WTC11 (cell line): ENCODE data around the gene C11orf87. TPM values are rescaled to one million over a fixed set of nuclear protein-coding genes. Genes with fewer than 3 reads are reported as not detected.

Experiments
- ATAC-seq: fragments of 200-7000 bp; cut with Tn5 transposase; 2 replicates; pipeline ENCODE4 v1.10.0; 2021; ENCODE audit warnings: mild to moderate bottlenecking, moderate library complexity
- CTCF ChIA-PET: fragments of 300-600 bp; sonication (Branson Sonifier 250); formaldehyde crosslinking; loops from one replicate; lab custom pipeline; 2021; ENCODE audit warnings: antibody characterized with exemption; lab: Charles Lee
- POLR2A ChIA-PET: fragments of 350-600 bp; sonication (Branson Sonifier 250); formaldehyde crosslinking; loops from one replicate; lab custom pipeline; 2021; ENCODE audit warnings: antibody characterized with exemption; lab: Charles Lee
- DNase-seq: peaks from one replicate; pipeline ENCODE4 v3.0.0; 2021; ENCODE audit warnings: low spot score
- H3K27ac Mint-ChIP-seq: 2 replicates; pipeline ENCODE4 v1.8.0; 2021; ENCODE audit warnings: mixed read lengths
- H3K27me3 Mint-ChIP-seq: 2 replicates; pipeline ENCODE4 v1.8.0; 2021; ENCODE audit warnings: low read depth, mild to moderate bottlenecking, moderate library complexity, mixed read lengths
- H3K36me3 Mint-ChIP-seq: 2 replicates; pipeline ENCODE4 v1.8.0; 2021; ENCODE audit warnings: mixed read lengths
- H3K4me1 Mint-ChIP-seq: 2 replicates; pipeline ENCODE4 v1.8.0; 2022; ENCODE audit warnings: mixed read lengths
- H3K4me3 Mint-ChIP-seq: 2 replicates; pipeline ENCODE4 v1.8.0; 2021; ENCODE audit warnings: mild to moderate bottlenecking, moderate library complexity, mixed read lengths
- H3K9me3 Mint-ChIP-seq: 2 replicates; pipeline ENCODE4 v1.8.0; 2021; ENCODE audit warnings: mixed read lengths
- CBFB ChIP-seq: sonication (generic); formaldehyde crosslinking; IDR thresholded peaks from 2 replicates; pipeline ENCODE4 v1.8.1; 2022; ENCODE audit warnings: mild to moderate bottlenecking, low read depth, missing genetic modification reagents
- CREM ChIP-seq: sonication (generic); formaldehyde crosslinking; IDR thresholded peaks from 2 replicates; pipeline ENCODE4 v1.8.1; 2022; ENCODE audit warnings: mild to moderate bottlenecking, missing genetic modification reagents, moderate library complexity
- GABPB1 ChIP-seq: sonication (generic); formaldehyde crosslinking; IDR thresholded peaks from 2 replicates; pipeline ENCODE4 v1.8.1; 2023; ENCODE audit warnings: mild to moderate bottlenecking, missing genetic modification reagents
- HMGA2 ChIP-seq: fragments of 250-450 bp; sonication (Bioruptor Pico); IDR thresholded peaks from 2 replicates; pipeline ENCODE4 v1.4.0; 2021; ENCODE audit warnings: mild to moderate bottlenecking, moderate library complexity
- JUN ChIP-seq: sonication (generic); formaldehyde crosslinking; IDR thresholded peaks from 2 replicates; pipeline ENCODE4 v1.8.0; 2023; ENCODE audit warnings: mild to moderate bottlenecking, missing genetic modification reagents
- NR2C2 ChIP-seq: sonication (generic); formaldehyde crosslinking; IDR thresholded peaks from 2 replicates; pipeline ENCODE4 v1.8.0; 2022; ENCODE audit warnings: mild to moderate bottlenecking, missing genetic modification reagents
- SOX15 ChIP-seq: fragments of 250-450 bp; sonication (Bioruptor Pico); IDR thresholded peaks from 2 replicates; pipeline ENCODE4 v1.9.0; 2021; ENCODE audit warnings: mild to moderate bottlenecking
- SP1 ChIP-seq: sonication (generic); formaldehyde crosslinking; conservative IDR thresholded peaks from 2 replicates; pipeline ENCODE4 v1.8.1; 2022; ENCODE audit warnings: missing genetic modification reagents
- TEAD4 ChIP-seq: sonication (generic); formaldehyde crosslinking; IDR thresholded peaks from 2 replicates; pipeline ENCODE4 v1.8.0; 2022; ENCODE audit warnings: mild to moderate bottlenecking, missing genetic modification reagents
- TP53 ChIP-seq: sonication (generic); formaldehyde crosslinking; IDR thresholded peaks from 2 replicates; pipeline ENCODE4 v1.8.1; 2023; ENCODE audit warnings: mild to moderate bottlenecking, missing genetic modification reagents
- ZNF138 ChIP-seq: sonication (generic); formaldehyde crosslinking; conservative IDR thresholded peaks from 2 replicates; pipeline ENCODE4 v1.8.1; 2022; ENCODE audit warnings: mild to moderate bottlenecking, moderate library complexity, missing genetic modification reagents
- ZNF232 ChIP-seq: sonication (generic); formaldehyde crosslinking; IDR thresholded peaks from 2 replicates; pipeline ENCODE4 v1.8.0; 2022; ENCODE audit warnings: mild to moderate bottlenecking, missing genetic modification reagents
- ZNF263 ChIP-seq: sonication (generic); formaldehyde crosslinking; IDR thresholded peaks from 2 replicates; pipeline ENCODE4 v1.8.1; 2022; ENCODE audit warnings: low read depth, mild to moderate bottlenecking, moderate library complexity, missing genetic modification reagents
- ZNF281 ChIP-seq: sonication (generic); formaldehyde crosslinking; IDR thresholded peaks from 2 replicates; pipeline ENCODE4 v1.8.0; 2023; ENCODE audit warnings: mild to moderate bottlenecking, missing genetic modification reagents
- ZNF512 ChIP-seq: sonication (generic); formaldehyde crosslinking; IDR thresholded peaks from 2 replicates; pipeline ENCODE4 v1.8.1; 2022; ENCODE audit warnings: missing genetic modification reagents, borderline replicate concordance
- total RNA-seq: library from RNA; stranded (reverse); gene quantifications from 3 replicates; pipeline ENCODE4 v1.2.3, GENCODE V29; 2021
- TF ChIP-seq, protein P1 (sequence below): sonication (generic); formaldehyde crosslinking; IDR thresholded peaks from 2 replicates; pipeline ENCODE4 v1.8.0; 2023; ENCODE audit warnings: missing genetic modification reagents
- TF ChIP-seq, protein P2 (sequence below): fragments of 250-450 bp; sonication (Bioruptor Pico); IDR thresholded peaks from 2 replicates; pipeline ENCODE4 v1.9.0; 2021; ENCODE audit warnings: mild to moderate bottlenecking, borderline replicate concordance
- TF ChIP-seq, protein P3 (sequence below): sonication (generic); formaldehyde crosslinking; conservative IDR thresholded peaks from 2 replicates; pipeline ENCODE4 v1.8.1; 2022; ENCODE audit warnings: mild to moderate bottlenecking, missing genetic modification reagents

Gene C11orf87
- total RNA-seq, 1 experiment from 2014 or later = 0.20 TPM

DNA sequence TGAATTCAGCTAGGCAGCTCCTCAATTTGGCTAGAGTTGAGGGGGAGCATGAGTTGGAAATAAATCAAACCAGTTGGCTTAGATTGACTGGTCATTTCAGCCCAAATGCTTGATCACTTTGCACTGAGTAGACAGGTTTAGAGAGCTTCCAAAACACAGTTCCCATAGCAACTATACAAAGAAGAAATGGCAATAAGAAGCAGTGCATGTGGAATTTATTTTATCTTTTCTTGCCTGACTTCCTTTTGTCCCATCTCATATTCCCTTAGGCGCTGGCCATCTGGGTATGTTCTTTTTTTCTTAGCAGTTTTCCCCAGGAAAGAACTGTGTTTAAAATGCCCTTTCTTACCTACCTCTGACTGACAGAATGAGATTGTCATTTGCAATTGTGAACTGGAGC, 38.7 kb upstream of the C11orf87 start (continued):
- TF ChIP-seq, protein P1, sequence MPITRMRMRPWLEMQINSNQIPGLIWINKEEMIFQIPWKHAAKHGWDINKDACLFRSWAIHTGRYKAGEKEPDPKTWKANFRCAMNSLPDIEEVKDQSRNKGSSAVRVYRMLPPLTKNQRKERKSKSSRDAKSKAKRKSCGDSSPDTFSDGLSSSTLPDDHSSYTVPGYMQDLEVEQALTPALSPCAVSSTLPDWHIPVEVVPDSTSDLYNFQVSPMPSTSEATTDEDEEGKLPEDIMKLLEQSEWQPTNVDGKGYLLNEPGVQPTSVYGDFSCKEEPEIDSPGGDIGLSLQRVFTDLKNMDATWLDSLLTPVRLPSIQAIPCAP (CRISPR knock-in tag) = no peak
- no peak for TF ChIP-seq ZNF138

DNA sequence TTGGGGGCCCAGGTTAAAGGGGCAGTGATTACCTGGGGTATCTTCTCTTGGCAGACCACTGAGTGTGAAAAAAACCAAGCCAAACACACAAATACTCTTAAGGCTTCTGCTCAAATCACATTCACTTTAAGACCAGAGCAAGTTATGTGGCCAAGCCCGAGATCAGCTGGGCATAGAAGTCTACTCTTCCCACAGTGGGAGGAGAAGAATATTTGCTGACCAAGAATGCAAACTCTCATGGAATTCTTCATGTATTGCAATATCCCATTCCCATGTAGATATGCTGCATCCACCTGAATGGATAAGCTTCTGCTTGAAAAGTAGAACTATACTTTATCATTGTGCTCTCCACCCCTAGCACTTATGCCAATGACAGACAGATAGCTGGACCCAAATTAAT, 37.1 kb upstream of the C11orf87 start:
- ATAC-seq (no peak), DNase-seq (no peak)
- Mint-ChIP-seq H3K27ac (no peak overlapping the region), H3K4me3 (no peak overlapping the region), H3K27me3 (no peaks in the 10 kb centered on the region; the same call in 1 of the 2 replicates), H3K36me3 (no peaks in the 10 kb centered on the region), H3K9me3 (peaks cover 21% of the 10 kb centered on the region), H3K4me1 (peaks cover 24% of the 10 kb centered on the region)
- no peak for TF ChIP-seq SOX15 (CRISPR knock-in tag)
- no peak for TF ChIP-seq TP53 (CRISPR knock-in tag)
- TF ChIP-seq ZNF263 (CRISPR knock-in tag) = no peak
- no peak for TF ChIP-seq JUN (CRISPR knock-in tag)
- no peak for TF ChIP-seq CREM
- no peak for TF ChIP-seq NR2C2 (CRISPR knock-in tag)
- TF ChIP-seq, protein P2, sequence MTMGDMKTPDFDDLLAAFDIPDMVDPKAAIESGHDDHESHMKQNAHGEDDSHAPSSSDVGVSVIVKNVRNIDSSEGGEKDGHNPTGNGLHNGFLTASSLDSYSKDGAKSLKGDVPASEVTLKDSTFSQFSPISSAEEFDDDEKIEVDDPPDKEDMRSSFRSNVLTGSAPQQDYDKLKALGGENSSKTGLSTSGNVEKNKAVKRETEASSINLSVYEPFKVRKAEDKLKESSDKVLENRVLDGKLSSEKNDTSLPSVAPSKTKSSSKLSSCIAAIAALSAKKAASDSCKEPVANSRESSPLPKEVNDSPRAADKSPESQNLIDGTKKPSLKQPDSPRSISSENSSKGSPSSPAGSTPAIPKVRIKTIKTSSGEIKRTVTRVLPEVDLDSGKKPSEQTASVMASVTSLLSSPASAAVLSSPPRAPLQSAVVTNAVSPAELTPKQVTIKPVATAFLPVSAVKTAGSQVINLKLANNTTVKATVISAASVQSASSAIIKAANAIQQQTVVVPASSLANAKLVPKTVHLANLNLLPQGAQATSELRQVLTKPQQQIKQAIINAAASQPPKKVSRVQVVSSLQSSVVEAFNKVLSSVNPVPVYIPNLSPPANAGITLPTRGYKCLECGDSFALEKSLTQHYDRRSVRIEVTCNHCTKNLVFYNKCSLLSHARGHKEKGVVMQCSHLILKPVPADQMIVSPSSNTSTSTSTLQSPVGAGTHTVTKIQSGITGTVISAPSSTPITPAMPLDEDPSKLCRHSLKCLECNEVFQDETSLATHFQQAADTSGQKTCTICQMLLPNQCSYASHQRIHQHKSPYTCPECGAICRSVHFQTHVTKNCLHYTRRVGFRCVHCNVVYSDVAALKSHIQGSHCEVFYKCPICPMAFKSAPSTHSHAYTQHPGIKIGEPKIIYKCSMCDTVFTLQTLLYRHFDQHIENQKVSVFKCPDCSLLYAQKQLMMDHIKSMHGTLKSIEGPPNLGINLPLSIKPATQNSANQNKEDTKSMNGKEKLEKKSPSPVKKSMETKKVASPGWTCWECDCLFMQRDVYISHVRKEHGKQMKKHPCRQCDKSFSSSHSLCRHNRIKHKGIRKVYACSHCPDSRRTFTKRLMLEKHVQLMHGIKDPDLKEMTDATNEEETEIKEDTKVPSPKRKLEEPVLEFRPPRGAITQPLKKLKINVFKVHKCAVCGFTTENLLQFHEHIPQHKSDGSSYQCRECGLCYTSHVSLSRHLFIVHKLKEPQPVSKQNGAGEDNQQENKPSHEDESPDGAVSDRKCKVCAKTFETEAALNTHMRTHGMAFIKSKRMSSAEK (CRISPR knock-in tag) = no peak
- TF ChIP-seq ZNF281 (CRISPR knock-in tag) = no peak
- no peak for TF ChIP-seq HMGA2 (CRISPR knock-in tag)
- no peak for TF ChIP-seq SP1 (CRISPR knock-in tag)
- TF ChIP-seq ZNF512 = no peak
- no peak for TF ChIP-seq CBFB (CRISPR knock-in tag)
- TF ChIP-seq GABPB1 = no peak
- no peak for TF ChIP-seq ZNF232 (CRISPR knock-in tag)
- TF ChIP-seq, protein P3, sequence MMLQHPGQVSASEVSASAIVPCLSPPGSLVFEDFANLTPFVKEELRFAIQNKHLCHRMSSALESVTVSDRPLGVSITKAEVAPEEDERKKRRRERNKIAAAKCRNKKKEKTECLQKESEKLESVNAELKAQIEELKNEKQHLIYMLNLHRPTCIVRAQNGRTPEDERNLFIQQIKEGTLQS (CRISPR knock-in tag) = no peak
- TF ChIP-seq TEAD4 = no peak
- ChIA-PET POLR2A (no interaction called here), CTCF (no interaction called here)
